Tibial artery (tissue), 4 donors: Measurements from ENCODE around the gene L3MBTL2.

Source experiments
- DNase-seq, 2 donors: peaks; one replicate each; pipeline ENCODE4 v3.0.0-alpha.2; 2019
- H3K27ac ChIP-seq, 2 donors: fragments of 200-600 bp; sonication (generic) in 1 of 2; 1 replicate in 1 of 2; 2 replicates in 1 of 2; pipeline ENCODE4 v1.5.1; 2018 to 2019; ENCODE audit warnings: mild to moderate bottlenecking in 1 of 2
- H3K27me3 ChIP-seq, 2 donors: fragments of 200-600 bp; sonication (generic) in 1 of 2; one replicate each; pipeline versions ENCODE4 v1.5.1 to v1.6.0; 2016 to 2019
- H3K36me3 ChIP-seq, 3 donors: fragments of 200-600 bp; sonication (generic) in 2 of 3; one replicate each; pipeline ENCODE4 v1.5.1; 2016 to 2019; ENCODE audit warnings: mild to moderate bottlenecking in 2 of 3
- H3K4me1 ChIP-seq, 4 donors: fragments of 200-600 bp; sonication (generic) in 2 of 4; 1 replicate in 3 of 4; 2 replicates in 1 of 4; pipeline ENCODE4 v1.5.1; 2016 to 2019
- H3K4me3 ChIP-seq, 2 donors: fragments of 200-600 bp; sonication (generic) in 1 of 2; 1 replicate in 1 of 2; 2 replicates in 1 of 2; pipeline ENCODE4 v1.5.1; 2018 to 2019; ENCODE audit warnings: mild to moderate bottlenecking in 2 of 2
- H3K9me3 ChIP-seq, 3 donors: fragments of 200-600 bp; sonication (generic) in 1 of 3; one replicate each; pipeline ENCODE4 v1.5.1; 2016 to 2019
- CTCF ChIP-seq, 2 experiments: fragments of 200-600 bp in 1 of 2; fragments of 450-650 bp in 1 of 2; IDR thresholded peaks; one replicate each; pipeline ENCODE4 v1.5.1; 2017 to 2019; ENCODE audit warnings: antibody characterized with exemption in 2 of 2, mild to moderate bottlenecking in 1 of 2, moderate library complexity in 1 of 2
- intact Hi-C: fragments of 100-400 bp; cut with DNase I; formaldehyde crosslinking; loops from one replicate; pipeline ENCODE4 v1.15.0; 2023; ENCODE audit warnings: low total_unique reads

The L3MBTL2 gene

GRCh38 chr22:41273128-41273527 lies 68.0 kb downstream of the L3MBTL2 start:
- Histone ChIP-seq H3K36me3 (peaks cover 41 to 93% (median 91%) of the 10 kb centered on the region in 3 donors), H3K9me3 (no peaks in the 10 kb centered on the region), H3K4me3 (no peak overlapping the region), H3K4me1 (peaks cover 0 to 5% (median 0%) of the 10 kb centered on the region in 4 donors), H3K27ac (no peak overlapping the region), H3K27me3 (no peaks in the 10 kb centered on the region)
- TF ChIP-seq CTCF (IDR thresholded peaks at IDR 0.05) = no peak
- intact Hi-C loops = no loop called here
- DNase-seq = no peak

GRCh38 chr22:41274856-41275255 lies 69.7 kb downstream of the L3MBTL2 start:
- Histone ChIP-seq H3K4me1 (peaks cover 0 to 5% (median 0%) of the 10 kb centered on the region in 4 donors), H3K27ac (no peak overlapping the region), H3K4me3 (no peak overlapping the region), H3K36me3 (peaks cover 45 to 93% (median 87%) of the 10 kb centered on the region in 3 donors), H3K9me3 (no peaks in the 10 kb centered on the region), H3K27me3 (no peaks in the 10 kb centered on the region)
- no peak for DNase-seq
- TF ChIP-seq CTCF (IDR thresholded peaks at IDR 0.05) = no peak
- intact Hi-C loops = no loop called here

- Histone ChIP-seq H3K36me3 (peaks cover 22 to 86% (median 65%) of the 10 kb centered on the region in 3 donors), H3K9me3 (no peaks in the 10 kb centered on the region), H3K4me3 (no peak overlapping the region), H3K4me1 (peaks cover 0 to 7% (median 5%) of the 10 kb centered on the region in 4 donors), H3K27ac (no peak overlapping the region), H3K27me3 (no peaks in the 10 kb centered on the region)
- intact Hi-C loops = loop anchor here (10.0 kb wide), 1 partner anchor 185 kb away; the partner anchor contains the start of genes ACO2 and PHF5A
- TF ChIP-seq CTCF (IDR thresholded peaks at IDR 0.05) = no peak
- DNase-seq = no peak
These were observed 75.0 kb downstream of the L3MBTL2 start for GRCh38 chr22:41280065-41280464.

GRCh38 chr22:41280854-41281253 lies 75.7 kb downstream of the L3MBTL2 start:
- intact Hi-C loops = loop anchor here (10.0 kb wide), 1 partner anchor 184 kb away; the partner anchor contains the start of genes ACO2 and PHF5A
- Histone ChIP-seq H3K4me1 (peaks cover 0 to 15% (median 8%) of the 10 kb centered on the region in 4 donors), H3K36me3 (peaks cover 20 to 78% (median 57%) of the 10 kb centered on the region in 3 donors)

More at GRCh38 chr22:41280854-41281253, 75.7 kb downstream of the L3MBTL2 start:
- Histone ChIP-seq H3K9me3 (no peaks in the 10 kb centered on the region), H3K27ac (no peak overlapping the region), H3K4me3 (no peak overlapping the region), H3K27me3 (no peaks in the 10 kb centered on the region)
- no peak for TF ChIP-seq CTCF (IDR thresholded peaks at IDR 0.05)
- DNase-seq = no peak
